ENCODE results near the gene COL23A1.

DNA sequence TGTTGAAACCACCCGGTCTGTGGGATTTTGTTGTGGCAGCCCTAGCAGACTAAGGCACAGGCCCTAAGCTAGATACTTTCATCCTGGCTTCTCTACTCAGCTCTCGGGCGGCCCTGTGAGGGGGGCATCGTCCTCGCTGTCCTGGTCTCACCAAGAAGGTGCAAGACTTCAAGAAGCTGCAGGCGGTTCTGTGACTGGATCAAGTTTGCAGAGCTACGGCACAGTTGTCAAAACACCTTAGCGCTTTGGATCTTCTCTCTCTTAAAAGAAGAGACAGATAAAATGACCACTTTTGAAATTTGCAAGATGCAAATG lies 238.2 kb downstream of the COL23A1 start:
- TF ChIP-seq EZH2 (IDR thresholded peaks at IDR 0.05) (no peak), FOXP2 (optimal IDR thresholded peaks at IDR 0.05; ENCODE audit: control extremely low read depth, extremely low read length, insufficient read depth) (no peak), POLR2AphosphoS5 (IDR thresholded peaks at IDR 0.05; ENCODE audit: borderline replicate concordance, low read depth, low read length) (no peak)

Data from SK-N-MC (cell line).